Endothelial cell of umbilical vein (primary cell): ENCODE measurements around the gene RECQL5. TPM values are rescaled to one million over a fixed set of nuclear protein-coding genes. Genes with fewer than 3 reads are reported as not detected.

Experiments
- BruUV-seq: library from RNA; stranded (reverse); fragments of 400-500 nt; replicated peaks from 2 replicates; lab custom pipeline; 2021; lab: Mats Ljungman, UMichigan
- CTCF ChIA-PET: fragments of 300-600, 350-600 bp; sonication (Branson Sonifier 250); formaldehyde crosslinking; loops from one replicate; lab custom pipeline; 2021; ENCODE audit warnings: antibody characterized with exemption, inconsistent platforms; lab: Charles Lee
- POLR2A ChIA-PET: fragments of 300-600, 350-600 bp; sonication (Branson Sonifier 250); formaldehyde crosslinking; loops from one replicate; lab custom pipeline; 2021; ENCODE audit warnings: antibody characterized with exemption, inconsistent platforms; lab: Charles Lee
- DNase-seq: peaks from one replicate; pipeline ENCODE4 v3.0.0-alpha.2; 2011; ENCODE audit warnings: low read depth, low spot score
- FAIRE-seq: peaks from 2 replicates; lab custom pipeline; 2011; peaks lifted over from hg19 to GRCh38; lab: Jason Lieb, UNC
- H2AFZ ChIP-seq: 2 replicates; pipeline ENCODE4 v1.6.0; 2012; ENCODE audit warnings: low read depth, low read length, control low read depth, inconsistent platforms
- H3K27ac ChIP-seq: 2 replicates; pipeline ENCODE4 v1.5.1; 2011; ENCODE audit warnings: low read depth, mild to moderate bottlenecking, control low read depth, low read length, moderate library complexity; ENCODE audit not compliant: insufficient read depth
- H3K27me3 ChIP-seq, 2 experiments: 2 replicates each; pipeline versions ENCODE4 v1.6.0 to v1.6.1; 2011; ENCODE audit warnings: low read length in 2 of 2, mixed read lengths in 1 of 2; ENCODE audit not compliant: control insufficient read depth in 2 of 2, insufficient read depth in 2 of 2
- H3K36me3 ChIP-seq, 2 experiments: 2 replicates in 1 of 2; 3 replicates in 1 of 2; pipeline ENCODE4 v1.5.1; 2011; ENCODE audit warnings: low read length in 2 of 2, mild to moderate bottlenecking in 1 of 2, moderate library complexity in 1 of 2; ENCODE audit not compliant: control insufficient read depth in 2 of 2, insufficient read depth in 2 of 2; ENCODE audit errors: extremely low read depth in 1 of 2
- H3K4me1 ChIP-seq: 3 replicates; pipeline ENCODE4 v1.5.1; 2011; ENCODE audit warnings: mild to moderate bottlenecking, low read length; ENCODE audit not compliant: control insufficient read depth, insufficient read depth; ENCODE audit errors: extremely low read depth
- H3K4me2 ChIP-seq: 2 replicates; pipeline ENCODE4 v1.6.1; 2011; ENCODE audit warnings: low read length, control low read depth, mixed read lengths; ENCODE audit not compliant: insufficient read depth
- H3K4me3 ChIP-seq, 3 experiments: fragments of 200-600 bp in 1 of 3; sonication (generic), shearing (Covaris generic) in 1 of 3; replicated peaks in 1 of 3; 2 replicates each; pipeline ENCODE4 v1.5.1; 2011 to 2016; ENCODE audit warnings: control low read depth in 3 of 3, low read length in 3 of 3, mild to moderate bottlenecking in 2 of 3, inconsistent platforms in 1 of 3, low read depth in 1 of 3, moderate library complexity in 1 of 3; ENCODE audit not compliant: insufficient read depth in 1 of 3
- H3K79me2 ChIP-seq: 2 replicates; pipeline ENCODE4 v1.6.0; 2012; ENCODE audit warnings: low read length, inconsistent platforms; ENCODE audit not compliant: control insufficient read depth, insufficient read depth
- H3K9ac ChIP-seq: replicated peaks from 2 replicates; pipeline ENCODE3; 2011; ENCODE audit warnings: low read length, control low read depth; ENCODE audit not compliant: insufficient read depth; ENCODE audit errors: extremely low read depth
- H3K9me1 ChIP-seq: replicated peaks from 3 replicates; pipeline ENCODE4 v1.6.0; 2011; ENCODE audit warnings: mild to moderate bottlenecking, low read length; ENCODE audit not compliant: control insufficient read depth, insufficient read depth; ENCODE audit errors: extremely low read depth
- H3K9me3 ChIP-seq: replicated peaks from 2 replicates; pipeline ENCODE4 v1.5.1; 2012; ENCODE audit warnings: low read length, inconsistent platforms; ENCODE audit not compliant: control insufficient read depth, insufficient read depth
- H4K20me1 ChIP-seq: replicated peaks from 2 replicates; pipeline ENCODE3; 2011; ENCODE audit warnings: mild to moderate bottlenecking, low read length; ENCODE audit not compliant: control insufficient read depth, insufficient read depth; ENCODE audit errors: extremely low read depth
- CTCF ChIP-seq, 2 donors: IDR thresholded peaks; 1 replicate in 1 of 2; 2 replicates in 1 of 2; pipeline ENCODE4 v1.5.1; 2011; ENCODE audit warnings: low read length in 2 of 2, mild to moderate bottlenecking in 2 of 2, moderate library complexity in 2 of 2, control low read depth in 1 of 2, inconsistent platforms in 1 of 2, low read depth in 1 of 2; ENCODE audit not compliant: insufficient read depth in 1 of 2; ENCODE audit errors: extremely low read depth in 1 of 2
- MYC ChIP-seq: IDR thresholded peaks from one replicate; pipeline ENCODE4 v1.6.1; 2011; ENCODE audit warnings: mild to moderate bottlenecking, low read depth, low read length
- POLR2A ChIP-seq: IDR thresholded peaks from 2 replicates; pipeline ENCODE4 v1.6.1; 2012; ENCODE audit warnings: low read depth, mild to moderate bottlenecking, control low read depth, low read length
- POLR2AphosphoS5 ChIP-seq: IDR thresholded peaks from 2 replicates; pipeline ENCODE4 v1.6.1; 2012; ENCODE audit warnings: low read depth, mild to moderate bottlenecking, control low read depth, low read length, moderate library complexity; ENCODE audit not compliant: insufficient read depth
- dilution Hi-C: fragments of 300-500 bp; cut with MboI; formaldehyde crosslinking; loops from one replicate; pipeline ENCODE4 v1.15.0; 2019; ENCODE audit warnings: low sequenced_read_pairs; ENCODE audit not compliant: extremely low pct_ligation_motif_present
- intact Hi-C: fragments of 100-400 bp; cut with micrococcal nuclease; formaldehyde crosslinking; loops from one replicate; pipeline ENCODE4 v1.10.0; 2022
- polyA plus RNA-seq, 4 experiments: library from polyadenylated mRNA; depleted of rRNA in 3 of 4; stranded (reverse) in 3 of 4; unstranded in 1 of 4; fragments of >200 nt; gene quantifications; 2 replicates each; pipeline versions ENCODE4 v1.2.1 to v1.2.3, GENCODE V29; 2011 to 2012; ENCODE audit warnings: missing spikeins in 1 of 4
- total RNA-seq: library from RNA; stranded (reverse); gene quantifications from 2 replicates; pipeline ENCODE4 v1.2.3, GENCODE V29; 2021
- TF ChIP-seq, protein P1 (sequence below): IDR thresholded peaks from 2 replicates; pipeline ENCODE4 v1.6.1; 2011; ENCODE audit not compliant: insufficient read depth, insufficient read length

The RECQL5 gene
- total and polyA plus RNA-seq, 2 donors (not counting 3 experiments of a cell fraction or from before 2014, with no cell fraction given) = 21.3 to 30.7 TPM

- no TSS peak for BruUV-seq
- Histone ChIP-seq H3K4me1 (peaks cover 12% of the 10 kb centered on the region), H3K9me3 (no peaks in the 10 kb centered on the region), H3K27me3 (no peaks in the 10 kb centered on the region), H3K4me3 (no peak overlapping the region), H3K9me1 (no peaks in the 10 kb centered on the region), H3K79me2 (no peaks in the 10 kb centered on the region), H3K36me3 (no peaks in the 10 kb centered on the region), H2AFZ (no peak overlapping the region), H3K27ac (no peak overlapping the region), H3K9ac (no peak overlapping the region), H3K4me2 (no peak overlapping the region), H4K20me1 (no peaks in the 10 kb centered on the region)
- ChIA-PET CTCF (interaction anchor here (1.8 to 16.3 kb wide), 3 partner anchors 14 to 111 kb away, joined by 6 to 625 read pairs (median 446); a partner anchor contains a TSS), POLR2A (no interaction called here)
- dilution Hi-C loops (no loop called here), intact Hi-C loops (no loop called here)
- FAIRE-seq (no peak), DNase-seq (no peak)
- no peak for TF ChIP-seq CTCF (IDR thresholded peaks at IDR 0.05; ENCODE audit: extremely low read depth in 1 of 2, insufficient read depth in 1 of 2, low read depth in 1 of 2, low read length in 2 of 2)
- no peak for TF ChIP-seq POLR2AphosphoS5
- no peak for TF ChIP-seq MYC
- TF ChIP-seq, protein P1, sequence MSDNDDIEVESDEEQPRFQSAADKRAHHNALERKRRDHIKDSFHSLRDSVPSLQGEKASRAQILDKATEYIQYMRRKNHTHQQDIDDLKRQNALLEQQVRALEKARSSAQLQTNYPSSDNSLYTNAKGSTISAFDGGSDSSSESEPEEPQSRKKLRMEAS = no peak
- no peak for TF ChIP-seq POLR2A
Measured at GRCh38 chr17:75636381-75637142, 30.4 kb downstream of the RECQL5 start.
